GM19328 (cell line): ENCODE data around the gene PLEK.

Experiments used
- ATAC-seq: cut with Tn5 transposase; IDR thresholded peaks from one replicate; pipeline ENCODE4 v1.9.1; 2021; ENCODE audit warnings: mild to moderate bottlenecking, moderate library complexity; ENCODE audit not compliant: unreplicated experiment

Gene PLEK

DNA sequence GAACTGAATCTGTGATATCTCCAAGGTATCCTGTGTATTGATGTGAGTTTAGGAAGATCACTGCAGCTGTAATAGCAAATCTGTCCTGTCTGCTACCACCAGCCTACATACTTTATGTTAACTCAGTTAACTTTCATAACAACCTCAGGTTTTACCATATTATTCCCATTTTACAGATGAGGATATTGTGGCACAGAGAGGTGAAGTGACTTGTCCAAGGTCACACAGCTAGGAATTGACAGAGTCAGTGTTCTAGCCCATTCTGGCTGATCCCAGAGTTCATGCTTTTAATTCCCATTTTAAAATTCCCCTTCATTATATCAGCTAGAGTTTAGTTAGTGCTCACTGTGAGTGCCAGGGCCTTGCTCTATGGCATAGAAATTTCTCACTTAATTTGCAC lies 49.4 kb downstream of the PLEK start:
- no peak for ATAC-seq

DNA sequence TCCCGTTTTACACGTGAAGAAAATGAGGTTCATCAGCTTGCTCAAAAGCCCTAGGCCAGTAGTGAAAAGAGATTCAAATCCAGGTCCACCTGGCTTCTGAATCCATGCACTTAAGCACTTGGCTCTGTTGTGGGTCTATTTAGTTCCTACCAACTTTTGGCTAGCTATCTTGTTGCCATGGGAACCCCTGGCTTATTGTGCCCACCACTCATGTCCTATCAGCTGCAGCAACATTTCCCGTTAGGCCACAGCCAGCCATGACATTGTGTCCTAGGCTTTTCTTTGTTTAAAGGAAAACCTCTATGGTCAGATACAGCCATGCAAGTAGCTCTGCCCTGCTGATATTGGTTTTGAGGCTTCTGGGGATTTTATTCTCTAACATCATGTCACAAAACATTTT lies 49.8 kb downstream of the PLEK start:
- ATAC-seq = no peak

DNA sequence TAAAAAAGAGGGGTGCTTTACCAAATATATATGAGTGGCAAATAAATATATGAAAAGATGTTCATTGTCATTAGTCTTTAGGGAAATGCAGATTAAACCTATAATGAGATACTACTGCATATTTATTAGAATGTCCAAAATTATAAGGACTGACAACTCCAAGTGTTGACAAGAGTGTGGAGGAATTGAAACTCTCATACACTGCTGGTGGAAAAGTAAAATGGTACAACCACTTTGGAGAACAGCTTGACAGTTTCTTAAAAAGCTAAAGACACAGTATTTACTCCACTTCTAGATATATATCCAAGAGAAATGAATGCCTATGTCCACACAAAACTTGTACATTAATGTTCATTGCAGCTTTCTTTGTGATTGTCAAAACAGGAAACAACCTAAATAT lies 50.4 kb downstream of the PLEK start:
- ATAC-seq = no peak

DNA sequence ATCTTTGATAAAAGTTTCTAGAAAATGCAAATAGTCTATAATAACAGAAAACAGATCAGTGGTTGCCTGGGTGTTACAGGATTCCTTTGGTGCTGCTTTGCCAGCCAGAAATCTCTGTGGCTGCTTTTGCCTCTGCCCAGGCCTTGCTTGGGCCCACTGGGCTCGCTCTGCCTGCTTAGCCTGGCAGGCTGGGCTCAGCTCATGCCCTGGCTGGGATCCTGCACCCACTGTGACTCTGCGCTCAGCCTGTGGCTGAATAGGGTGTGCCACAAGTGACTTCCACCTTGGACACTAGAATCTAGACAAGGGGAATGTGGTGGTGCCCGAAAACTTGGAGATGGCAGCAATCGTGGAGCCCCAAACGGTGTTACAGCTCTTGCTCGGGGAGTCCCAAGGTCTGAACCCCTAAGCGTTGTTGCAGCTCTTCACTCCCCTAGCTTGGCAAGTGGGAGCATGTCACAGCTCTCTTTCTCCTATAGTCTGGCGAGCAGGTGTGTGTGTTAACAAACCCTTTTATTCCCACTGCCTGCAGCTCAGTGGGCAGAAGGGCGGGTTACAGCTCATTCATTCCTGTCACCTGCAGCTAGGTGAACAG lies 51.1 kb downstream of the PLEK start:
- ATAC-seq = no peak

DNA sequence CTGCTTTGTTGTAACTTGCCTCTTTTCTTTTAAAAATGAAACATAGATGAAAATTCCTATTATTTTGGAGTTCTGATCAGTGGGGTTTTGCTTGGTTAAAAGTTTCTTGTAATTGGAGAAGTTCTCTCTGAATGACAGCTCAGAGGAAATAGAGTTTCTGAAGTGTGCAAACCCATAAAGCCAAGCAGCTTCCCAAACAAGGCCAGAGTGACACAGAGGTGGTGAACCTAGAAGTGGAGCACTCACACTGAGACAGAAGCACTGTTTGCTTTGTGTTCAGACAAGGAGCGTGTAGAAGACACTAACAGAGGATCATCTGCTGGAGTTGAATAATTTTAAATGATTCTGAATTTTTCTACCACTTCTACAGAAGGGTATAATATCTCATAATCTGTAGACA lies 52.8 kb downstream of the PLEK start:
- ATAC-seq = no peak

DNA sequence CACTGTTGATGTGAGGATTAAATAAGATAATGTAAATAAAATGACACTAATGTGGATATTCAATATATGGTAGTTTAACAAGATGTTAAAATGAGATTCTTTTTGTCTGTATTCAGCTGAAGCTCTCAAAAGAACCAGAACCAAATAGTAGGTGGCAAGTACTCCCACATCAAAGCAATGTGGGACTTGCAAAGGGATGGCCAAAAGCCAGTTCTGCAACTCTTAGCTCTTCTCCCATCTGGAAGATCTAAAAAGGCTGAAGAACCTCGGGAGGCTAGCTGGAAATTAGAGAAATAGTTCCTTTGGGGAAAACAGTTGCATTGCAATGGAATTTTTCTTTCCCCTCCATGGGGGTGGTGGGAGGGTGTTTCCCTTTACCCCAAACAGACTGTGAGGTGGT lies 53.3 kb downstream of the PLEK start:
- ATAC-seq = no peak

DNA sequence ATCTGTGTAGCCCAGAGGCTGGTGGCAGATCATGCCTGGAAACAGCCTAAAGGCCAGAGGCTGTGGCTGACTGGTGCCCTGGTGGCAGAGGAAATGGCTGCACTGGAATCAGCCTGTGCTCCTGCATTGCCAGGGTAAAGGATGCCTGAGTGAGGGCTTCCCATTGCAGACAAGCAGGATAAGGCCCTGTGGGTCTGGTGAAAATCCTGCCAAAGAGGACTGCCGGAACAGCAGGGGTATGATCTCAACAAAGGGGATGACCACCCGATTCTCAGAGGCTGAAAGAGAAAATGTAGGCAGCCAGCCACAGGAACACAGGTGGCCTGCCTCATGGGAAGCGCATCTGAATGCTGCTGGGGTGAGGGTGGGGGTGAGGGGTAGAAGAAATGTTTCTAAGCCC lies 53.8 kb downstream of the PLEK start:
- no peak for ATAC-seq

DNA sequence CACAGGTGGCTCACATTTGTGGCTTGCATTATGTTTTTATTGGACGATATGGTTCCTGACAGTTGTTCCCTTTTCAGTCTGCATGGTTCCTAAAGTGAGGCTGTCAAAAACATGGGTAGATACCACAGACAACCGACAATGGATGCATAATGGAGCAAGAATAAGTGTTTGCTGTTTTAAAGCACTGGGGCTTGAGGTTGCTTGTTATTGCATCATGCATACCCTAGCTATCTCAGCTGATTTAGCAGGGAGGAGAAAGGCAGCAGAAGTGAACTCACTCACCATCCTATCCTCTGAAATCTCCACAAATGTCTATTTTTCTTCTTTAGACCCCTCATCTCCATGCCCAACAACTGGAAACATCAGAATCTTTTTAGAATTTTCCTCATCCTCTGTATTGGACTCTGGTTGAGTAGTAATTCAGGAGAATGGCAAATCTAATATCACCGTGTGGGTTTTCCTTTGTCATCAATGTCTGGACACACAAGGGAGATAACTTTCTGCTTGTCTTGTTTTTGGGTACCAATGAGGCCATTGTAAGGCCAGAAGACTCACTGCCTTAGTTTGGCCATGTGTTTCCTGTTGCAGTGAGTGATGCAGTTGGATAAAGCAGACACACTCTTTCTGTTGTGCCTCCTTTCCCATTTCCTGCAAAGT lies 55.3 kb downstream of the PLEK start:
- no peak for ATAC-seq

DNA sequence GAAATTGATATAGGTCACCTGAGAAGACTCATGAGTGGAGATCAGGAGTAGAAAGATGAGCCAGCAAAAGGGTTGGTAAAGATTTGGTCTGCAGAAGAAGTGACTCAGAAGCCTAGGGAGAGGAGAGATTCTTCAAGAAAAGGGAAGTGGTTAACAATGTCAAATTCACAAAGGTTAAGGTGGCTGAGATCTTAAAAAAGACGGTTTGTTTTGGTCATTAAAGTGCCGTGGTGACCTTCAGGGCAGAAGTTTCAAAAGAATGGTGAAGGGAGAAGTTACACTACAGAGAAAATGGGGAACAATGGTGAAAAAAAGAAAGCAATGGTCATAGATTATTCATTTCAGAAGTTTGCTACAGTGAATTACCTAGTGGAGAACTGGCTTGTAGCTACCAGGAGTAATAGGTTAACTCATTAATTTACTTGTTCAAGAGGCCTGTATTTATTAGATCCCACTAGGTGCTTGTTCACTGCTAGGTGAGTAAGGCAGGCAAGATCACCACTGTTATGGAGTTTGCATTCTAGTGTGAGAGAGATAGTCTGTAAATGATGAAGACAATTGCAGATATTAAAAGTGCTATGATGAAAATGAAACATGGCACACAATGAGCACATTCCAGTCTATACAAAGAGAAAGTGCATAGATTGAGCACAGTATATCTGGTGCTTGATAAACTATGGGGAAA lies 59.0 kb downstream of the PLEK start:
- ATAC-seq = peak; percentile 54

DNA sequence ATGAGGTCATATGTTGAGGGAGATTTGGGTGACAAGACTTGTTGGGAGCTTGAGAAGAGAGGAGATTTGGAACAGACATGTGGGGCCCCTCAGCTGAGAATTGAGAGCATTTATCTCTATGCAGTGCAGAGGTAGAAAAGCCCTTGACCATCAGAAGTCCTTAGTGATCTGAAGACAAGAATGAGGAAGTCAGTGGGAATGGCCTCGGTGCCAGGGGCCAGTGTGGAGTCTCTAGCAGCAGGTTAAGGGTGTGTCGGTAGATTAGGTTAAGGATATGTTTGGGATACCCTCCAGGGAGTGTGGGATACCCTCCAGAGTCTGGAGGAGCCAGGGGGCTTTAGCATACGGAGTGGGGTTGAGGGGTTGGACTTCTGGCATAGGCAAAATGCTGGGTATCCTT lies 60.4 kb downstream of the PLEK start:
- ATAC-seq = no peak

DNA sequence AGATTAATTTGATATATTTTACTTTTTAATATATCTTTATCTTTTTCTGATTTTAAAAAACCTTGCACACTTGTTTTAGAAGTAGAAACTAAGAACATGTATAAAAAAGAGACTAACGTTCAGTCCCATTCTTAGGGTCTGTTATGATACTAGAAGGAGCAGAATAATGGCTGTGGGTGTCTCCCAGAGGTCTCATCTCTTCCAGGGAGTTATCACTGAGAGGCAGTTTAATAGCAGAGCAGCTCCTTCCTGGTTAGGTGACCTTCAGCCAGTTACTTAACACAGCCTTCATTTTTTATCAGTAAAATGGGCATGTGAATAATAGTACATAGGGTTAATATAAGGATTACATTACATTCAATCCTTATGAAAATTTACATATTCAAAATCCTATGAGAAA lies 61.4 kb downstream of the PLEK start:
- ATAC-seq = no peak

DNA sequence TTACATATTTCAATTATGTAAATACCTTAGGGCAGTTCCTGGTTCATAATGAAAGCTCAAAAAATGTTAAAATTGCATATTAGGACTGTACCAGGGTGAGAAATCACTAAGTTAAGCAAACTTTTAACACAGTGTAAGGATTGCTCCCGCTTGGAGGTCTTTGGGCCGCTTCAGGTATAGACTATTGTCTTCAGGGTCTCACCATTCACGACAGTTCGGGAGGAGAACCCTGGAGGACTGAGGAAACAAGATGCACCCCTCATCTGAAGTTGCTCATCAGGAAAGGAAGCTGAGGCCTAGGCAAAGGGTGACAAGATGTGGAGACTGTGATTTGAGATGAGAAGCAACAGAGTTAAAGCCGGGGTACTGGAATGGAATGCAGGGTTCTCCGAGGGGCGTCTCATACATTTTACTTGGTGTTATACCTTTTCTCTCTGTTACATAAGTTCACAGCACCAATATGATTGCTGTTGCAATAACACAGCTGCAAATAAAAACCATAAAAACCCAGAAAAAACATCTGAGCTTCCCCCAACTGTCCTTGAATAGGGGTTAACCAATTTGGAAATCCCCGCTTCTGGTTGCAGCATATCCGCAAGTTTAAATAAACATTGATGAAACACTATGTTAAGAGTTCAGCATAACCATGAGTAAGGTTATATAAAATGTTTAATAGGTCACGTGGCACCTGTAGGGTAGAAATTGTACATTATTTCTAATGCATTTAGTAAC lies 61.9 kb downstream of the PLEK start:
- no peak for ATAC-seq

DNA sequence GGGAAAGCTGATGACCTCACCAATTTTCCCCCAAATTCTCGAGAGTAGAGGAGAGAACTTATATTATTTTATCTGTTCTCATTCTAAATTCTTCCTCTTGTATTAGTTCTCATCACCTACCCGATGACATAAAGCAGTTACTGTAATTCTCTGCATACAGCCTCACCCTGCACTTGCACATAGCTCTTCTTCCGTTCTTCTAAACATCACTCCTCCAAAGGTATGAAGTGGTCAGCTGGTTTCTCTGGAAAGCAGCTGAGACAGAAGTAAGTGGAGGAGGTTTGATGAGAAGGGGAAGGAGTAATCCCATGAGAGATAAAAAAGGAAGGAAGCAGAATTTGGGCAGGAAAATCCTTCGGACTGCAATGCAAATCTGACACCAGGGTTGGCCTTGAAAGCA lies 63.0 kb downstream of the PLEK start:
- no peak for ATAC-seq

DNA sequence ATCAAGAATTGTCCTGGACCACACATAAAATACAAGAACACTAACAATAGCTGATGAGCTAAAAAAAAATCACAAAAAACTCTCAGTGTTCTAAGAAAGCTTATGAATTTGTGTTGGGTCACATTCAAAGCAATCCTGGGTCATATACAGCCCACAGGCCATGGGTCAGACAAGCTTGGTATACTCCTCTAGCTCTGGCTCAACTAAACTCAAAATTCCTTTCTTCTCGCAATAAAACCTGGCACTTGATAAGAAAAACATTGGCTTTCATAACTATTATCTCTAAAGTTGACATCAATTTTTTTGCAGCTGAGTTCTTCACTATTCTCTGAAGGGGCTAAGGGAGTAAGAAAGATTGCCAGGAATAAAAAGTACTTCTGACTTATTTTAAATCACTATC lies 63.7 kb downstream of the PLEK start:
- no peak for ATAC-seq

DNA sequence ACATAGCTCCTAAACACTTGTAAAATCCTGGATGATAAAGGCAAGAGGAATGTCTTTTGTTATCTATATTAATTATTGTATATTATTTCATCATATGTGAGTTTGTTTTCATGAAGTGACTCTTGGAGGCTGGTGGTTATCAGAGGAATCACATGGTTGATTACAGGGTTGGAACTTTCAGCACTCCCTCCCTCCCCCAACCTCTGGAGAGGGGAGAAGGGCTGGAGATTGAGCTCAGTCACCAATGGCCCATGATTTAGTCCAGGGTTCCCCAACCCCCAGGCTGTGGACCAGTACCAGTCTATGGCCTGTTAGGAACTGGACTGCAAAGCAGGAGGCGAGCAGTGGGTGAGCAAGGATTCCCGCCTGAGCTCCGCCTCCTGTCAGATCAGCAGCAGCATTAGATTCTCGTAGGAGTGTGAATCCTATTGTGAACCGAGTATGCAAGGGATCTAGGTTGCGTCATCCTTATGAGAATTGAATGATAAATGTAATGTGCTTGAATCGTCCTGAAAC lies 64.3 kb downstream of the PLEK start:
- ATAC-seq = no peak

DNA sequence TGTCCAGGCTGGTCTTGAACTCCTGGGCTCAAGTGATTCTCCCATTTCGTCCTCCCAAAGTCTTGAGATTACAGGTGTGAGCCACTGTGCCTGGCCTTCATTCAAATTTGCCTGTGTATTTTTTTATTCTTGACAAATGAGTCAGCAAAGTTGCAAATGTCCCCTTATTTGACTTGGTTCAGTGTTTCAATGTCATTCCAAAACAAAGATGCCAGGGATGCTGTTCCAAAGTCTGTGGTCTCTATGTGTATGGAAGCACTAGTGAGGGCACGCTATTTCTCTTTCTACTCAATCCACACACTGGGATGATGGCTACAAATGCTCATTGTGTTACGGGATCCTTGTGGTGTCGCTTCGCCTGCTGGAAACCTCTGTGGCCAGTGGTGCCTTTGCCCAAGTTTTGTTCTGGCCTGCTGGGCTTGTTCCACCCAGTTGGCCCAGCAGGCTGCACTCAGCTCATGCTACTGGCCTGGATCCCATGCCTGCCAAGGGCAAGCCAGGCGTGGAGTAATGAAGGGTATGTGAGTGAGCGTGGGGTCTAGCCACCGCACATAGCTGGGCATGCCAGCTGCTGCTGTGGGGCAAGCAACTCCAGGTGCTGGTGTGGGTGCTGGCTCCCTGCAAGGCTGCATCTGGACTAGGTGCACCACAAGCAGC lies 66.4 kb downstream of the PLEK start:
- no peak for ATAC-seq

DNA sequence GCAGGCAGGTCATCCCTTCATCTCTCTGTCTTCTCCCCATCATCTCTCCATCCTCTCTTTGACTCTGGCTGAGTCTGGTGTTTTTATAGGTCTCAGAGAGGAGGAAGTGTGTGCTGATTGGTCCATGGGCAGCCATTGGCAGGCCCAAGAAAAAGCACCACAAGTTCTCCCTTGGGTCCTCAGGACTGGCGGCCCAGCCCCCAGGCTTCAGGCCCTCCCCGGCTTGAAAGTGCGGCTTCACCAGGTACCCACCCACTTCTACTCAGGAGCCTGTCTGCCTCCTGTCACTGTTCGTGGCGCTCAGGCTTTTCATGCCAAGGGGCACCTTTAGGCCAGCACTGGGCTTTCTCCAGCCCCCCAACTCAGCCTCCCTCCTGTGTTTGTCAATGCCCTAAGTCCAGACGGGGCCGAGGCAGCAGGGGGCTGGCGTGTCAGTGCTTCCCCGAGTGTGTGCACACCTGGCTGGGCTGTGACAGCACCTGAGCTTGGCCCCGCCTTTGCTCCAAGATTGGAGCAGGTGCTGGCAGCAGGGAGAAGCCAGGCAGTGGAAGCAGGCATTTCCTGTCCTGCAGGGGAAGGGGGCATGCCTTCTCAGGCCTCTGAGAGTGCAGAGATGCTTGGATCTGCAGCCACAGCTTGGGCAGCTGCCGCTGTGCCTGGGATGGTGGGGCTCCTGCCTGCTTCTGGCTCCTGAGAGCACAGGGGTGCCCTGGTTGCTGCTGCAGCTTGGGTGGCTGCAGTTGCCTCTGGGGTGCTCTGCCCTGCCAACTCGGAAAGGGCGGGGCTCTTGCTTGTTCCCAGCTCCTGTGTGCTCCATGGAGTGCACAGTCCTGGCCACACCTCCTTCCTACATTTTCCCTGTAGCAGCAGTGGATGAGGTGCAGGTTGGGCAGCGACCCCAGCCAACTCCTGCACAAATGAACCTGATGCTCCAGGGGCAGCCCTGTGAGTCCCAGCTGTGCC lies 67.9 kb downstream of the PLEK start:
- no peak for ATAC-seq

DNA sequence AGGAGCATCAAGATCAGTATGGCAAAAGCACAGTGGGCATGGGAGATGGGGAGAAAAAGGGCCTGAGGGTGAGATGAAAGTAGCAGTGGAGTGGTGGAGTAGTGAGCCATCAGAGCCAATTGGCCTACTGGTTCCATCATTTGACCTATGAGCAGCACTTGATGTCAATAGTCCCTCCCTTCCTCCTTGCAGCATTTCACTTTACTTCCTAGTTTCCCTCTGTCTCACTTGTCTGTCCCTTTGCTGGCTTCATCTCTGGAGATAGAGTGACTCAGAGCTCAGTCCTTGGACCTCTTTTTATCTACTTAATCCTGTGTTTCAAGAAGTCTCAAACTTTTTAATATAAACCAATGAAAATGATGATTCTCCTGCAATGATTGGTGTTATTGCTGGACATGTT lies 69.9 kb downstream of the PLEK start:
- no peak for ATAC-seq

DNA sequence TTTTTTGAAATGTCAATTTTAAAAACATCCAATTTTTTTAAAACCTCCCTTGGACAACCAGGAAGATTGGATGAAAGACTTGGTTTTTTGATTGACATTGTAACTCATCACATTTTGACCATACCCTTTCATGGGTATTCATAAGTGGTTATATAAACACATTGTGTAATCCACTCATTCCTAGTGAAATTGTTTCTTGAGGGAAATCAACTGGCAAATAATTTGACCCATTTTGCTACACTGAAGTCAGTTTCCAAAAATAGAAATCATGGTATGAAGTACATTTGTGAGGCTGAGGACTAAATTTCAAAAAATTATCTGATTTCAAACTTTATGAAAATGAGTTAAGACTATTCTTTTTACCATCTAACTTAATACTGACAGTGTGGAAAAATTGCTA lies 70.5 kb downstream of the PLEK start:
- no peak for ATAC-seq

DNA sequence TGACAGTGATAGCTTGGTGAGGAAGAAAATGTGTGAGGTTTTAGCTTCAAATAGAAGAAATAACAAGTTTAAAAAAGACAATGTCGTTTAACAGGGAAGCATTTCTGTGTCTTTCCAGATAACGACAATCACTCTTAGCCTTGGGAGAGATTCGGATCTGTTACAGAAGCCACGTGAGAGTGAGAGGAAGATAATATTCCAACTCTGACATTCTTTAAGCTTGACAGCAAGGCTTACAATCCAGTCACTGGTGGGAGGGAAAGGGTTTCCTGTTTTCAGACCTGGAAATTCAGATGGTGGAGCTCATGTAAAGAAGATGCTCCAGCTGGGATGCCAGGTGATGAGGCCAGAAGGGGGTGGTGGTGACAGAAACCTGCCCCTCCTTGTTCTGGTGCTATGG lies 71.2 kb downstream of the PLEK start:
- no peak for ATAC-seq
